HCT116 (cell line): ENCODE results near the gene TRAF5. TPM values are rescaled to one million over a fixed set of nuclear protein-coding genes. Genes with fewer than 3 reads are reported as not detected.

Experiments
- ATAC-seq: fragments of 200-7000 bp; cut with Tn5 transposase; 2 replicates; pipeline ENCODE4 v1.9.1; 2020; ENCODE audit warnings: mild to moderate bottlenecking, moderate library complexity
- BruUV-seq: library from RNA; stranded (reverse); fragments of 400-500 nt; replicated peaks from 2 replicates; lab custom pipeline; 2021; lab: Mats Ljungman, UMichigan
- CTCF ChIA-PET: fragments of 300-600 bp; sonication (Branson Sonifier 250); formaldehyde crosslinking; loops from one replicate; lab custom pipeline; 2021; ENCODE audit warnings: antibody characterized with exemption; lab: Charles Lee
- POLR2A ChIA-PET: fragments of 300-600, 350-600 bp; sonication (Branson Sonifier 250); formaldehyde crosslinking; loops from one replicate; lab custom pipeline; 2021; ENCODE audit warnings: antibody characterized with exemption; lab: Charles Lee
- RAD21 ChIA-PET, 2 experiments: fragments of 300-600 bp; sonication (Branson Sonifier 250); formaldehyde crosslinking; loops; one replicate each; lab custom pipeline; 2023; ENCODE audit warnings: low total read pairs in 2 of 2; ENCODE audit not compliant: uncharacterized antibody in 2 of 2, unreplicated experiment in 2 of 2, low non-redundant PET in 1 of 2; lab: Charles Lee
- DNase-seq: peaks from one replicate; pipeline ENCODE4 v3.0.0-alpha.2; 2010; ENCODE audit warnings: low read depth, low spot score
- H2AFZ ChIP-seq: fragments of 200-600 bp; shearing (Covaris generic), sonication (generic); 2 replicates; pipeline ENCODE4 v1.6.1; 2017; ENCODE audit warnings: low read depth, mixed run types, mixed read lengths, antibody characterized with exemption, low read length; ENCODE audit not compliant: poor library complexity, severe bottlenecking
- H3K27ac ChIP-seq: 2 replicates; pipeline ENCODE4 v1.5.1; 2012; ENCODE audit warnings: low read depth, low read length
- H3K27me3 ChIP-seq: fragments of 200-600 bp; sonication (generic); 2 replicates; pipeline ENCODE4 v1.6.1; 2016; ENCODE audit warnings: mixed run types, low read length, mixed read lengths; ENCODE audit not compliant: insufficient read depth
- H3K36me3 ChIP-seq, 2 experiments: fragments of 200-500 bp in 1 of 2; fragments of 200-600 bp in 1 of 2; sonication (Bioruptor generic) in 1 of 2; sonication (generic) in 1 of 2; 2 replicates each; pipeline versions ENCODE4 v1.5.1 to v1.6.1; 2014 to 2016; ENCODE audit warnings: low read length in 2 of 2, inconsistent platforms in 1 of 2, mixed read lengths in 1 of 2, mixed run types in 1 of 2; ENCODE audit not compliant: insufficient read depth in 2 of 2, control insufficient read depth in 1 of 2
- H3K4me1 ChIP-seq, 2 experiments: fragments of 200-600 bp in 1 of 2; sonication (generic) in 1 of 2; 2 replicates each; pipeline versions ENCODE4 v1.5.1 to v1.6.1; 2012 to 2017; ENCODE audit warnings: low read length in 2 of 2, inconsistent platforms in 1 of 2, mild to moderate bottlenecking in 1 of 2, mixed read lengths in 1 of 2, mixed run types in 1 of 2, moderate library complexity in 1 of 2; ENCODE audit not compliant: insufficient read depth in 2 of 2, control insufficient read depth in 1 of 2
- H3K4me2 ChIP-seq: fragments of 200-600 bp; sonication (generic); 2 replicates; pipeline ENCODE4 v1.6.1; 2017; ENCODE audit warnings: mixed run types, low read length, mixed read lengths
- H3K4me3 ChIP-seq, 2 experiments: fragments of 200-600 bp in 1 of 2; sonication (generic) in 1 of 2; replicated peaks in 1 of 2; 2 replicates each; pipeline ENCODE4 v1.5.1; 2011 to 2016; ENCODE audit warnings: low read length in 2 of 2, control low read depth in 1 of 2, low read depth in 1 of 2, mild to moderate bottlenecking in 1 of 2, mixed read lengths in 1 of 2, mixed run types in 1 of 2
- H3K79me2 ChIP-seq: fragments of 200-600 bp; sonication (generic); 2 replicates; pipeline ENCODE4 v1.6.1; 2017; ENCODE audit warnings: mild to moderate bottlenecking, mixed run types, low read length, moderate library complexity, mixed read lengths; ENCODE audit not compliant: insufficient read depth
- H3K9ac ChIP-seq: fragments of 200-600 bp; sonication (generic); 2 replicates; pipeline ENCODE4 v1.6.1; 2016; ENCODE audit warnings: low read length, mixed read lengths
- H3K9me2 ChIP-seq: fragments of 200-600 bp; sonication (generic), shearing (Covaris generic); 2 replicates; pipeline ENCODE4 v1.6.1; 2017; ENCODE audit warnings: mixed run types, mild to moderate bottlenecking, moderate library complexity; ENCODE audit not compliant: insufficient read depth
- H3K9me3 ChIP-seq, 2 experiments: fragments of 200-500 bp in 1 of 2; fragments of 200-600 bp in 1 of 2; sonication (Bioruptor generic) in 1 of 2; sonication (generic) in 1 of 2; 2 replicates each; pipeline ENCODE4 v1.6.1; 2014 to 2017; ENCODE audit warnings: low read length in 2 of 2, mixed read lengths in 2 of 2, inconsistent platforms in 1 of 2, low read depth in 1 of 2, mild to moderate bottlenecking in 1 of 2, mixed run types in 1 of 2, moderate library complexity in 1 of 2; ENCODE audit not compliant: control insufficient read depth in 1 of 2, insufficient read depth in 1 of 2
- H4K20me1 ChIP-seq: fragments of 200-600 bp; sonication (generic), shearing (Covaris generic); 2 replicates; pipeline ENCODE4 v1.6.1; 2017; ENCODE audit warnings: mixed run types, mild to moderate bottlenecking, moderate library complexity; ENCODE audit not compliant: insufficient read depth
- CBX3 ChIP-seq: IDR thresholded peaks from 2 replicates; pipeline ENCODE4 v1.6.1; 2012; ENCODE audit warnings: low read depth
- EGR1 ChIP-seq: IDR thresholded peaks from 2 replicates; pipeline ENCODE4 v1.6.1; 2012; ENCODE audit warnings: low read depth
- FOSL1 ChIP-seq: IDR thresholded peaks from 2 replicates; pipeline ENCODE4 v1.6.1; 2012; ENCODE audit warnings: low read depth
- POLR2A ChIP-seq: IDR thresholded peaks from 2 replicates; pipeline ENCODE4 v1.7.0; 2011; ENCODE audit warnings: borderline replicate concordance; ENCODE audit not compliant: insufficient read depth, insufficient read length; ENCODE audit errors: extremely low read depth
- RAD21 ChIP-seq: IDR thresholded peaks from 2 replicates; pipeline ENCODE4 v1.6.1; 2012; ENCODE audit warnings: low read depth, mild to moderate bottlenecking
- SIN3A ChIP-seq: IDR thresholded peaks from 2 replicates; pipeline ENCODE4 v1.6.1; 2012; ENCODE audit warnings: low read depth
- SP1 ChIP-seq: IDR thresholded peaks from 2 replicates; pipeline ENCODE4 v1.6.1; 2012; ENCODE audit warnings: low read depth
- SRF ChIP-seq: IDR thresholded peaks from 2 replicates; pipeline ENCODE4 v1.6.1; 2012; ENCODE audit warnings: low read depth
- YY1 ChIP-seq: IDR thresholded peaks from 2 replicates; pipeline ENCODE4 v1.6.1; 2011; ENCODE audit warnings: low read length, low read depth, moderate library complexity, mild to moderate bottlenecking; ENCODE audit not compliant: insufficient replicate concordance; ENCODE audit errors: extremely low read depth
- ZFX ChIP-seq: fragments of 450-650 bp; IDR thresholded peaks from 2 replicates; pipeline ENCODE4 v1.6.1; 2017
- intact Hi-C: fragments of 100-400 bp; cut with micrococcal nuclease; formaldehyde crosslinking; loops from 2 replicates; pipeline ENCODE4 v1.10.0; 2022
- total RNA-seq: library from RNA; stranded (reverse); gene quantifications from one replicate; pipeline ENCODE4 v1.2.1, GENCODE V29; 2021; ENCODE audit not compliant: unreplicated experiment
- TF ChIP-seq, protein P1 (sequence below): IDR thresholded peaks from 2 replicates; pipeline ENCODE4 v1.6.1; 2012; ENCODE audit warnings: low read depth
- TF ChIP-seq, protein P2 (sequence below): IDR thresholded peaks from 2 replicates; pipeline ENCODE4 v1.6.1; 2012

TRAF5 gene
- total RNA-seq, 1 experiment from 2014 or later, result 6.5 TPM

DNA sequence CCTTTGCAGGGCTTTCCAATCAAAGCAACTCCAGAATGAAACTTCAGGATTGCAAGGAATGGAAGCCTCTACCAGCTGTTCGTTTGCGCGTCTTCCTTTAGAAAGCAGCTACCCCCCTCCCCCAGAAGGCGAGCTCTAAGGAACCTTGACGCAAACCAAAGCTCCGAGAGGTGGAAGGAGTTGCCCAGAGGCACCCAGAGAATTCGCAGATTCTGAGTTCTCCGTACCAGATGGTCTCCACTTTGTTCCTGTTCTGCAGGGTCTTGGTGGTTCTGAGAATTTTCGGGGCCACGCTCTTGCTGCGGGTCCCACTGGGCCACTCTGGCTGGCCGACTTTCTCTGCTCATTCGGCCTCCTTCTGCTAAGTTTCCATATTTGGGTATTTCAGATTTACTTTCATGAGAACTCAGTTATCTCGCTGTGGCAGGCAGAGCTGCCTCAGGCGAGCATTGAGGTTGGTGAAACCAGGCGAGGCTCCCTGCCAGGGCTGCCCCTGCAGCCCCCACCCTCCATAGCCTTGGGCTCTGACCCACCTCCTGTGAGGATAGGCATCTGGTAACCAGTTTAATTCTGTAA lies 801 bp downstream of the TRAF5 start:
- no peak overlapping the region for H2AFZ ChIP-seq
- CTCF ChIA-PET, result no interaction called here
- DNase-seq, result no peak
- H3K9me2 ChIP-seq, result no peaks in the 10 kb centered on the region
- no peaks in the 10 kb centered on the region for H3K9me3 ChIP-seq
- H3K36me3 ChIP-seq, result no peaks in the 10 kb centered on the region
- no TSS peak for BruUV-seq
- TF ChIP-seq FOSL1 (no peak), SRF (0 out of 2 replicates have a peak, but pooled peaks have one; percentile 25)
- TF ChIP-seq, protein P1, sequence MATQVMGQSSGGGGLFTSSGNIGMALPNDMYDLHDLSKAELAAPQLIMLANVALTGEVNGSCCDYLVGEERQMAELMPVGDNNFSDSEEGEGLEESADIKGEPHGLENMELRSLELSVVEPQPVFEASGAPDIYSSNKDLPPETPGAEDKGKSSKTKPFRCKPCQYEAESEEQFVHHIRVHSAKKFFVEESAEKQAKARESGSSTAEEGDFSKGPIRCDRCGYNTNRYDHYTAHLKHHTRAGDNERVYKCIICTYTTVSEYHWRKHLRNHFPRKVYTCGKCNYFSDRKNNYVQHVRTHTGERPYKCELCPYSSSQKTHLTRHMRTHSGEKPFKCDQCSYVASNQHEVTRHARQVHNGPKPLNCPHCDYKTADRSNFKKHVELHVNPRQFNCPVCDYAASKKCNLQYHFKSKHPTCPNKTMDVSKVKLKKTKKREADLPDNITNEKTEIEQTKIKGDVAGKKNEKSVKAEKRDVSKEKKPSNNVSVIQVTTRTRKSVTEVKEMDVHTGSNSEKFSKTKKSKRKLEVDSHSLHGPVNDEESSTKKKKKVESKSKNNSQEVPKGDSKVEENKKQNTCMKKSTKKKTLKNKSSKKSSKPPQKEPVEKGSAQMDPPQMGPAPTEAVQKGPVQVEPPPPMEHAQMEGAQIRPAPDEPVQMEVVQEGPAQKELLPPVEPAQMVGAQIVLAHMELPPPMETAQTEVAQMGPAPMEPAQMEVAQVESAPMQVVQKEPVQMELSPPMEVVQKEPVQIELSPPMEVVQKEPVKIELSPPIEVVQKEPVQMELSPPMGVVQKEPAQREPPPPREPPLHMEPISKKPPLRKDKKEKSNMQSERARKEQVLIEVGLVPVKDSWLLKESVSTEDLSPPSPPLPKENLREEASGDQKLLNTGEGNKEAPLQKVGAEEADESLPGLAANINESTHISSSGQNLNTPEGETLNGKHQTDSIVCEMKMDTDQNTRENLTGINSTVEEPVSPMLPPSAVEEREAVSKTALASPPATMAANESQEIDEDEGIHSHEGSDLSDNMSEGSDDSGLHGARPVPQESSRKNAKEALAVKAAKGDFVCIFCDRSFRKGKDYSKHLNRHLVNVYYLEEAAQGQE, result no peak
- TF ChIP-seq, all 23 proteins: peak for 1
- RAD21 ChIA-PET, result no interaction called here
- H3K4me3 ChIP-seq, result peak overlapping the region; percentile 49 to 63
- no peak for ATAC-seq
- H3K4me2 ChIP-seq, result peak overlapping the region; percentile 87
- H3K27me3 ChIP-seq, result no peaks in the 10 kb centered on the region
- no peaks in the 10 kb centered on the region for H4K20me1 ChIP-seq
- H3K27ac ChIP-seq, result no peak overlapping the region
- intact Hi-C loops, result loop anchor here (1.0 kb wide), 1 partner anchor 187 kb away; no protein-coding TSS in a partner anchor
- no peaks in the 10 kb centered on the region for H3K79me2 ChIP-seq
- H3K9ac ChIP-seq, result peak overlapping the region; percentile 64
- POLR2A ChIA-PET, result no interaction called here
- peaks cover 0 to 30% of the 10 kb centered on the region in 2 experiments; a peak in 3 of 4 replicates for H3K4me1 ChIP-seq

DNA sequence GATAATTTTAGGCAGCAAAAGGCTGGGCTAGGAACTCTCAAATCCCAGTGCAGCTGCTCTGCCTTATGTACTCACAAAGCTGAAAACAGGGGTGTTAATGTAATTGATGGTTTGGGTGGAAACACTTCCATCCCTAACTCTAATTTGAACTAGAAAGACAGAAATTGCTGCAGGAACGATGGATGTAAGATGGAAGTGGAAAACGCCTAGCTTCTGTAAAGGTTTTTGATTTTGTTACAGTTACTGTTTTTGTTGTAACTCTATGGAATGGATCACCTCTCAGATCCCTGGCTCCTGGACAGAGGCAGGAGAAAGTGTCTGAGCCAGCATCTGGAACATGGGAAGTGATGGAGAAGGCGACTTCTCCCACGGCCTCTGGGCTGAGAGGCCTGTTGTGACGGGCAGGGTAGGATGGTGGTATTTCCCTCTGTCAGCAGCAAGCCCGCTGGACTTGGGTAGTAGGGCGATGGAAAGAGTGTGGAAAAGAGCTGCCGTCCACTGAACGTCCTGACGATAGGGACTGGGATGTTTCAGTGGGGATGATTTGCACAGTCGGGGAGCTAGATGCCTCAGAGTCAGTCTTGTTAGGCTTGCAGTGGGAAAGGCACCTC lies 1.6 kb downstream of the TRAF5 start:
- Histone ChIP-seq H4K20me1 (no peaks in the 10 kb centered on the region), H3K79me2 (no peaks in the 10 kb centered on the region), H3K4me1 (peaks cover 0 to 30% of the 10 kb centered on the region in 2 experiments; a peak in 3 of 4 replicates), H3K4me3 (no peak overlapping the region), H3K27ac (no peak overlapping the region), H3K27me3 (no peaks in the 10 kb centered on the region), H3K9me2 (no peaks in the 10 kb centered on the region), H3K9ac (no peak overlapping the region), H3K9me3 (no peaks in the 10 kb centered on the region), H3K36me3 (no peaks in the 10 kb centered on the region), H3K4me2 (peak overlapping the region; percentile 87), H2AFZ (no peak overlapping the region)
- DNase-seq, result no peak
- intact Hi-C loops, result no loop called here
- no peak for ATAC-seq
- ChIA-PET RAD21 (no interaction called here), POLR2A (no interaction called here), CTCF (no interaction called here)
- BruUV-seq, result TSS peak; percentile 46
- TF ChIP-seq SRF, result no peak
- TF ChIP-seq YY1, result no peak
- TF ChIP-seq ZFX, result no peak
- TF ChIP-seq, protein P1, result no peak
- TF ChIP-seq EGR1, result no peak
- no peak for TF ChIP-seq CBX3
- no peak for TF ChIP-seq SIN3A
- no peak for TF ChIP-seq POLR2A
- no peak for TF ChIP-seq SP1
- TF ChIP-seq FOSL1, result no peak
- TF ChIP-seq RAD21, result no peak
- TF ChIP-seq, protein P2, sequence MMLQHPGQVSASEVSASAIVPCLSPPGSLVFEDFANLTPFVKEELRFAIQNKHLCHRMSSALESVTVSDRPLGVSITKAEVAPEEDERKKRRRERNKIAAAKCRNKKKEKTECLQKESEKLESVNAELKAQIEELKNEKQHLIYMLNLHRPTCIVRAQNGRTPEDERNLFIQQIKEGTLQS, result no peak
